CD1c-positive myeloid dendritic cell (primary cell): ENCODE results near the gene SRGAP1.

Experiments used
- DNase-seq: peaks from one replicate; pipeline ENCODE4 v3.0.0-alpha.2; 2016; ENCODE audit errors: extremely low spot score

SRGAP1 gene

DNA sequence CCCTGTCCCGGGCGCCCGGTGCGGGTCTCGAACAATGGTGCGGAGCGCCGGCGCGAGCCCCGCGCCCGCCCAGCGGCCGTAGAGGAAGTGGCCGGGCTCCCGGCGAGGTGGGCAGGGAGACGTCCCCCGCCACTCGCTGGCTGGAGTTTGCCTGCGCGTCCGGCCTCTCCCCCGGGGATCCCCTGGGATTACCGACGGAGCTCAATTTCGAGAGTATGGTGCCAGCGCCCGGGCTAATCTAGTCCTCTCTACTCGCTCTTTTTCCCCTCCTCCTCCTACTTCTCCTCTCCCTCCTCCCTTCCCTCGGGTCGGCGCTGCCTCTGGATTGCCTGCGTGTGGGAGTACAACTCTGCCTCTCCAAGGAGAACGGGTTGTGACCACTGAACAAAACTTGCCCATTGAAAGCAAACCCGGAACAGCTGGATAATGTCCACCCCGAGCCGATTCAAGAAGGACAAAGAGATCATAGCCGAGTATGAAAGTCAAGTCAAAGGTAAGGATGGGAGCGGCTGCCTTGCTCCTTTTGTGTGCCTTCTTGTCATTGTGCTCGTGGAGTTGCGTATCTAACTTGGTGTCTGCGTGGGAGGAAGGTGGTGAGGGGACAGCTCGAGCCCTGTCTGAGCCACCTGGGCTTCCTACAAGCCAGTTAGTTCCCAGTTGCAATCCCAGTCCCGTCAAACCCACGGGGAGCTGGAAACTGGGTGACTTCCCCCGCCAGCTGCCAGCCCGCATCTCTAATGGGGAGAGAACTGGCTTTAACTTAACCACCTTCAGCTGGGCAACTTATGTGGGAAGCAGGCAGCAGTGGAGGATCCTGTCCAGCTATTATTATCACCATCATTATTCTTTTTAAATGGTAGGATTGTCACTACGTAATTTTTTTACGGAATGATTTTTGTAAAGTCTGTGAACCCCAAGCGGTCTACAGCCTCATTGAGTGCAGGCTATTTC lies at the start of gene SRGAP1:
Gene SRGAP1, plus strand, starts transcription at position 310 of the 951 bp plus-strand sequence. Its CDS starts 117 bp downstream, at position 427.
- peak; percentile 60 for DNase-seq

DNA sequence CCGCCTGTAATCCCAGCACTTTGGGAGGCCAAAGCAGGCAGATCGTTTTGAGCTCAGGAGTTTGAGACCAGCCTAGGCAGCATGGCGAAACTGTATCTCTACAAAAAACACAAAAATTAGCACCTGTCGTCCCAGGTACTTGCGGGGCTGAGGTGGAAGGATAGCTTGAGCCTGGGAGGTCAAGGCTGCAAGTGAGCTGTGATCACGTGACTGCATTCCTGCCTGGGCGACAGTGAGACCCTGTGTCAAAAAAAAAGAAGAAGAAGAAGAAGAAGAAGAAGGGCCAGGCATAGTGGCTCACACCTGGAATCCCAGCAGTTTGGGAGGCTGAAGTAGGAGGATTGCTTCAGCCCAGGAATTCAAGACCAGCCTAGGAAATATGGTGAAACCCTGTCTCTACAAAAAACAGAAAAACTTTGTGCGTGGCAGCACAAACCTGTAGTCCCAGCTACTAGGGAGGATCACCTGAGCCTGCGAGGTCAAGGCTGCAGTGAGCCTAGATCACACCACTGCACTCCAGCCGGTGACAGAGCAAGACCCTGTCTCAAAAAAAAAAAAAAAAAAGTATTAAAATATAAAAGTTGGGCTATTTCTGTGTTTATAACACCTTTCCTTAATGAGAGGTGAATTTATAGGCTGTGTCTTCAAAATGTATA lies 49.3 kb upstream of the SRGAP1 start:
- no peak for DNase-seq

DNA sequence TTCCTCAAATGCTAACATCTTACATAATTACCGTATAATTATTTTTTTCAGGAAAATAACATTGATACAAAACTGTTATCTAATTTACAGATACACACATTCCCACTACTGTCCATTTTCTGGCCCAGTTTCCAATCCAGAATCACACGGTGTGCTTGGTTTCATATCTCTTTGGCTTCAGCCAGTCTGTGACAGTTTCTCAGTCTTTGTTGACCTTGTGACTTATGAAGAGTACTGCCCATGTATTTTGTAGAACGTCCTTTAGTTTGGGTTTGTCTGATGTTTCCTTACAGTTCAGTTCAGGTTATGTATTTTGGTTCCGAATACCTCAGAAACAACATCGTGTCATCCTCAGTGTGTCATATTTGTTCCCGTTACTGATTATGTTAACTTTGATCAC lies 48.6 kb upstream of the SRGAP1 start:
- DNase-seq = no peak

DNA sequence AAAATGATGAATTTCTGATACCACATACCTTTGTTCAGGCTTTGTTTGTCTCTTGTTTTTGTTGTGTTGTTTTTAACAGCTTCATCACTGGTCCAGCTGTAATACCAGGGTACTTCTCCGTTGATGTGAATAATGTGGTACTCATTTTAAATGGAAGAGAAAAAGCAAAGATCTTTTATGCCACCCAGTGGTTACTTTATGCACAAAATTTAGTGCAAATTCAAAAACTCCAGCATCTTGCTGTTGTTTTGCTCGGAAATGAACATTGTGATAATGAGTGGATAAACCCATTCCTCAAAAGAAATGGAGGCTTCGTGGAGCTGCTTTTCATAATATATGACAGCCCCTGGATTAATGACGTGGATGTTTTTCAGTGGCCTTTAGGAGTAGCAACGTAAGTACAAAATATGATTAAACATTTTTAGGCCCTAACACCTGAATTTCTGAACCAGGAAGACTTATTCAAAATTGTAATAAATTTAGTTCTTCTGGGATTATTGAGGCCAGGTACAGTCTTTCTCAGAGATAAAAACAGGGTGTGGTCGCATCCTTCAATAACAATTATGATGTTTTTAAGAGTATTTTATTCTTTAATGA lies 42.4 kb upstream of the SRGAP1 start:
- DNase-seq = peak; percentile 29

DNA sequence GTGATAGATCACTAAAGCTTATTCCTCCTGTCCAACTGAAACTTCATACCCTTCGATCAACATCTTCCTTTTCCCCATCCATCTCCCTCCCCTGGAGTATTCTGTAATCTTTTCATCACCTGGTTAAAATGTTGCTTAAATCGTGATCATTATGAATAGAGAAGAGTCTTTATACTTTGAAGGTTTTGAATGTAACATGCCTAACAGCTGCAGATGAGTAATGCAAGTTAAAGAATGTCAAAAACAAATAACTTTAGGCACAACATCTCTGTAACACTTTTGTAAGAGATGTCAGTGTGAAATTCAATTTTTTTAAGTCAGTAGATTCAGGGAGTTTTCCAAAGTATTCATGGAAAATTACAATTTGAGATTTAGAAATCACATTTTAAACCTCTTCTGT lies 39.8 kb upstream of the SRGAP1 start:
- DNase-seq = no peak

DNA sequence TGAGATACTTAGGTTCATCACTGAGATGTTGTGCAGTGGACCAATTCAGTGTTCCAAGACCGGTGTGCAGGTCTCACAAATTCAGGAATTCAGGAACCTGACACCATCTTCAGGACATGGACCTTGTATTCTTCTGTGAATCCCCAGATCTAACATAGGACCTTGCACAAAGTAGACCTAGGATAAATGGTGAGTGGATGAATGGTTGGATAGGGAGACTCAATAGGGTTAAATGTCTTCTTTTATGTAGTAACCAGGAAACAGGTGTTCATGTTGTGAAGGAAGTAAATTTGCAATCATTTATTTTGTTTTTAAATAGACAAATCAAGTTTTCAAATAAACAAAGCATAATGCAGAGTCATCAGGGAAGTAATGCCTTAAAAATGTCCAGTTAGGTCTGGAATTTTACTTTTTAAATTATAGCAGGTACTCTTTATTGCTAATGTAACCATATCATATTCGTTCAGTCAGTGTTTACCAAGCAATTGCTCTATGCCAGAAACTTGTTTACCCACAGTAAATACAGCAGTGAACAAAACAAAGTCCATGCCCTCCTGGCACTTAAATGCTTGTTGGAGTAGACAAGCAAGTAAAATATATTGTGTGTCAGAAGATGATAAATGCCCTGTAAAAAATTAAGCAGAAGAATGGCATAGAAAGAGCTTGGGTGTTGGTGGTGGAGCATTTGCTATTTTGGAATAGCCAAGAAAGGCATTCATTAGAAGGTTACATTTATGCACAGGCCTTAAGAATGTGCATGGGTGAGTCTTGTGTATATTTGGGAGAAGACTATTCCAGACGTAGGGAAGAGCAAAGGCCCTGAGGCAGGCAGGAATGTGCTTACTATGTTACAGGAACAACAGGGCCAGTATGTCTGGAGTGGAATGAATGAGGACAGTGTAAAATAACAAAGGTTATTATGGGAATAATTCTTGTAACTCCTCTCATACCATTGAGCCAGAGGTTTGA lies 38.5 kb upstream of the SRGAP1 start:
- DNase-seq = no peak

DNA sequence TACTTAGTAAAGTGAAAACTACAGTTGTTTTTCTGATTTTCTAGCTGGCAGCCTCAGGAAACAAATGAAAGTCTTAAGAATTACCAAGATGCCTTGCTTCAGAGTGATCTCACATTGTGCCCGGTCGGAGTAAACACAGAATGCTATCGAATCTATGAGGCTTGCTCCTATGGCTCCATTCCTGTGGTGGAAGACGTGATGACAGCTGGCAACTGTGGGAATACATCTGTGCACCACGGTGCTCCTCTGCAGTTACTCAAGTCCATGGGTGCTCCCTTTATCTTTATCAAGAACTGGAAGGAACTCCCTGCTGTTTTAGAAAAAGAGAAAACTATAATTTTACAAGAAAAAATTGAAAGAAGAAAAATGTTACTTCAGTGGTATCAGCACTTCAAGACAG lies 35.9 kb upstream of the SRGAP1 start:
- no peak for DNase-seq

DNA sequence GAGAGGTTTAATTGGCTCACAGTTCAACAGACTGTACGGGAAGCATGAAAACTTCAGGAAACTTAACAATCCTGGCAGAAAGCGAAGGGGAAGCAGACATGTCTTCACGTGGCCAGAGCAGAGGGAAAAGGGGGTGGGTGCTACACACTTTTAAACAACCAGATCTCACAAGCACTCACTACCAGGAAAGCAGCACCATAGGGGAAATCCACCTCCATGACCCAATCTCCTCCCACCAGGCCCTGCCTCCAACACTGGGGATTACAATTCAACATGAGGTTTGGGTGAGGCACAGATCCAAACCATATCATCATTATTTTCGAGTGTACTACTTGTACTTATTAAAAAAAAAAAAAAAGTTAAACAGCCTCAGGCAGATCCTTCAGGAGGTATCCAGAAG lies 34.9 kb upstream of the SRGAP1 start:
- DNase-seq = no peak

DNA sequence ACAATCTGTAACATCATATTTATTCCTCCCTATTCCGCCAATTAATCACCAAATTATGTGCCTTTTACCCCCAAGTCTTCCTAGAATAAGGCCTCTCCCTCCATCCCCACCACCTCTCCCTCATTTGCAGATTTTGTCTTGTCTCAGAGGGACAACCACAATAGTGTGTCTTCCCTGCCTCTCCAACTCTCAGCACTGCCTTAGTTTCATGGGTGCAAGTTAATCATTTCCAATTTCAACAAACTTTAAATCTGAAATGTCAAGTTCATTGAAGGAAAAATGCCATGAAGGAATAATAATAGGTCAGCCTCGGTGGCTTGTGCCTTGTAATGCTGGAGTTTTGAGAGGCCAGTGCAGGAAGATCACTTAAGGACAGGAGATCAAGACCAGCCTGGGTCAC lies 33.2 kb upstream of the SRGAP1 start:
- DNase-seq = no peak

DNA sequence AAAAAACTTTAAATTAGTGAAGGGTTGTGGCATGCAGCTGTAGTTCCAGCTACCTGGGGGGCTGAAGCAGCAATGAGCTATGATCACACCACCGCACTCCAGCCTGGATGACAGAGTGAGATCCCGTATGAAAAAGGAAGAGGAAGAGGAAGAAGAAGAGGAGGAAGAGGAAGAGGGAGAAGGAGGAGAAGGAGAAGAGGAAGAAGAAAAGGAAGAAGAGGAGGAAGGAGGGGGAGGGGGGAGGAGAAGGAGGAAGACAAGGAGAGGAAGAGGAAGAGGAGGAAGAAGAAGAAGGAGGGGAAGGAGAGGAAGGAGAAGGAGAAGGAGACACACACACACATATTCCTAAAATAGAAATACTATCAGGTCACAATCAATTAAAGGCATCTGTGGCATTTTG lies 32.7 kb upstream of the SRGAP1 start:
- no peak for DNase-seq

DNA sequence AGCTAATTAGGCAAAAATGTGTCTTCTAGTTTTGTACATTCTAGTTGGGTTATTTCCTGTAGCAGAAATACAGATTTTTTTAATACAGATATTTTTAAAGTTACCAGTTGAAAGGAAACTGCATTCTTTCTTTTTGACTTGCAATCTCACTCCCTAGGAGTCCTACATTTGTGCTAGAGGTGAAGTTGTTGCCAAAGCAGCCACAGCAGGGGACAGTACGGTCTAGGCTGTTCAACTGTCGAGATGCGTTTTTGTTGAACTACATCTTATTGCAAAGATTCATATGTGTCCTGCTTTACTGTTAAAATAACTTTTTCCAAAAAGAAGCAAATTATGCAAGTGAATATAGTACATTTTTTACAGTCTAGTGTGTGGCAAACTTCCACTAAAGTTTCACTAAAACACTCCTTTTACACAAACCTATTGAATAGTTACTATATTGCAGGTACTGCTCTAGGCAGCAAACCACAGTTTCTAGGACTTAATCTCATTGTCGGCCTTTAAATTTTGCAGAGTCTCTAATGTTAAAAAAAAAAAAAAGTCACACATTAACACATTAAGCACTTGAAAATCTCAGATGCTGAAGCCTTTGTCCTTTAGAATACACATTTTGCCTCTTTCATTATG lies 30.2 kb upstream of the SRGAP1 start:
- DNase-seq = no peak

DNA sequence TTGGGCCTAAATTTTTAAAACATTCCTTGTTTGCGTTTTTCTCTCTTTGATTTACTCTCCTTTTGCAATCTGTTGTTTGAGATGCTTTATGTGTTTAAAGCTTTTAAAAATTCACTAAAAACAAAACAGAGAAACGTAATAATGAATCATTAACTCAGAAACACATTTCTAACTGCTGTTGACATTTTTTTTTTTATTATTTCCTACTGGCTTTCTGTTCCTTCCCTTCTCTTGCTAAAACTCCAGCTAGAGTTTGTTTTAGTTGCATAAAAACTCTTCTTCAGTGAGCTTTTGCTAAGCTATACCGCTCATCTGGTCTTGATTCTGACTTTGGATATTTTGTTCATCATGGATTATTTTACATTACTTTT lies 29.0 kb upstream of the SRGAP1 start:
- DNase-seq = no peak

DNA sequence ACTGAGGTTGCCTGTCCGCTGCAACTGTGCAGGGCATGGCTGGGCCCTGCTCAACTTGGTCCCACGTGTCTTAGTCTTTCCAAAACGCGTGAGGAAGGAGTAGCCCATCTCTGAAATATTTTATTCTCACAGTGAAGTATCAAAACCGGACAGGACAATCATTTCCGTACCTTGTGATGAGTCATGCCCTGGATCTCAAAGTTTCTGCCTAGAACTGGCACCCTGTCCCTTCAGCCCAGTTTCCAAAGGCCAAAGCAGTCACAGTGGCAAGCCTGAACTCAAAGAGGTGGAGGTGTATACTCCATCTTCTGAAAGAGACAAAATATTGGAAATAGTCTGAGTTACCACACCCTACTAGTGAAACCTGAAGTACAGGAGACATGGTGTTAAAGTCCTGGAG lies 28.5 kb upstream of the SRGAP1 start:
- DNase-seq = no peak

DNA sequence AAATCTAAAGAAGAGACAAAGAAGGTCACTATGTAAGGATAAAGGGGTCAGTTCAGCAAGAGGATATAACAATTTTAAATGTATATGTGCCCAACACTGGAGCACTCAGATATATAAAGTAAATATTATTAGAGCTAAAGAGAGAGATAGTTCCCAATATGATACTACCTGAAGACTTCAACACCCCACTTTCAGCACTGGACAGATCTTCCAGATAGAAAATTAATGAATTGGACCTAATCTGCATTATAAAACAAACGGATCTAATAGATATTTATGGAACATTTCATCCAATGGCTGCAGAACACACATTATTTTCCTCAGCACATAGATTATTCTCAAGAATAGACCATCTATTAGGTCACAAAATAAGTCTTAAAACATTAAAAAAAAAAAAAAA lies 24.1 kb upstream of the SRGAP1 start:
- DNase-seq = no peak

DNA sequence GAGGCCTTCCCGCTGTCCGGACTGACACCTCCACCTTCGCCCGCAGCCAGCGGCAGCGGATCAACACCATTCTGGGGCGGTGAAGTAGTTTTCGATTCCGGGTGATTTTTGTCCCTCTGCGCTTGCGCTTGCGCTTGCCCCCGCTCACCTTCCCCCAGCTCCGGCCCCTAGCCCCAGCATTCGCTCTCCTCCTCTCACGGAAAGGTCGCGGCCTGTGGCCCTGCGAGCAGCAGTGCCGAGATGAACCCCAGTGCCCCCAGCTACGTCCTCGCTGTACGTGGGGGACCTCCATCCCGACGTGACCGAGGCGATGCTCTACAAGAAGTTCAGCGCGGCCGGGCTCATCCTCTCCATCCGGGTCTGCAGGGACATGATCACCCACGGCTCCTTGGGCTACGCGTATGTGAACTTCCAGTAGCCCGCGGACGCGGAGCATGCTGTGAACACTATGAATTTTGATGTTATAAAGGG lies 22.7 kb upstream of the SRGAP1 start:
- no peak for DNase-seq

DNA sequence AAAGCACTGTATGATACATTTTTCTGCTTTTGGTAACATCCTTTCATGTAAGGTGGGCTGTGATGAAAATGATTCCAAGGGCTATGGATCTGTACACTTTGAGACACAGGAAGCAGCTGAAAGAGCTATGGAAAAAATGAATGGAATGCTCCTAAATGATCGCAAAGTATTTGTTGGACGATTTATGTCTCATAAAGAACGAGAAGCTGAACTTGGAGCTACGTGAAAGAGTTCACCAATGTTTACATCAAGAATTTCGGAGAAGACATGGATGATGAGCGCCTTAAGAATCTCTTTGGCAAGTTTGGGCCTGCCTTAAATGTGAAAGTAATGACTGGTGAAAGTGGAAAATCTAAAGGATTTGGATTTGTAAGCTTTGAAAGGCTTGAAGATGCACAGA lies 22.1 kb upstream of the SRGAP1 start:
- no peak for DNase-seq

DNA sequence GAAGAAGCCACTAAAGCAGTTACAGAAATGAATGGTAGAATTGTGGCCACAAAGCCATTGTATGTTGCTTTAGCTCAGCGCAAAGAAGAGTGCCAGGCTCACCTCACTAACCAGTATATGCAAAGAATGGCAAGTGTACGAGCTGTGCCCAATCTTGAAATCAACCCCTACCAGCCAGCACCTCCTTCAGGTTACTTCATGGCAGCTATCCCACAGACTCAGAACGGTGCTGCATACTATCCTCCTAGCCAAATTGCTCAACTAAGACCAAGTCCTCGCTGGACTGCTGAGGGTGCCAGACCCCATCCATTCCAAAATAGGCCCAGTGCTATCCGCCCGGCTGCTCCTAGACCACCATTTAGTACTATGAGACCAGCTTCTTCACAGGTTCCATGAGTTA lies 21.5 kb upstream of the SRGAP1 start:
- no peak for DNase-seq

DNA sequence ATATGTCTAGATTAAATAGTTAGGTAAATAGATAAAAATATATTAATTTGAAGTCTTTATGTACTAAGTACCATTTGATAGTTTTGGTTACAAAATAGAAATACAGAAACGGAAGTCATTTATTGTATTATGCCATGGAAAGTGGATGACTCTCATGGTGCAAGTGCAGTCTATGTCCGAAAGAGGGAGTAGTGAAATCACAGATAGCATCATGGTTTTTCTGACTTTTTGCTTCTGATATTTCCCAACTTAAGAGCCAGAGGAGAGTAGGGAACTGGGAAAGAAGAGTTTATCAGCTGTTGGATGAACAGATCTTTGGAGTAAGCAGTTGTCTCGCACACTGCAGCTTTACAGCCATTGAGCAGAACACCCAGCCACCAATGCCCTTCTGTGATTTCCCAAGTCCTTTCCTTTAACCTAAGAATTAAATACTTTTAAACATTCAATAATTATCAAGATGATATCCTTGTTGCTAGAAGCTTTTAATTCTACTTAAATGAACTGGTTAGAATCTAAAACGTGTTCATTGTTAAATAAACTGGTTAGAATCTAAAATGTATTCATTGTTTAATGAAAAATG lies 18.4 kb upstream of the SRGAP1 start:
- peak; percentile 69 for DNase-seq

DNA sequence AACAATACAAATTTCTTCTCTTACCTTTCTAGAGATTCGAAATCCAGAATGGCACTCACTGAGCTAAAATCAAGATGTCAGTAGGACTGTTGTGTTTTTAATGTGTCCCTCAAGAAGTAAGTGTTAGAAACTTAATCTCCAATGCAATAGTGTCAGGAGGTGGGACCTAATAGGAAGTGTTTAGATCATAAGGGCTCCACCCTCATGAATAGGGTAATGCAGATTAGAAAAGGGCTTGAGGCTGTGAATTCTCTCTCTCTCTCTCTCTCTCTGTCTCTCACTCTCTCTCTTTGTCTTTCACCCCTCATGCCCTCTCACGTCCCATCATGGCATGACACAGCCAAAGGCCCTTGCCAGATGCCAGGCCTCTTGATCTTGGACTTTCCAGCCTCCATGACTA lies 15.6 kb upstream of the SRGAP1 start:
- DNase-seq = no peak

DNA sequence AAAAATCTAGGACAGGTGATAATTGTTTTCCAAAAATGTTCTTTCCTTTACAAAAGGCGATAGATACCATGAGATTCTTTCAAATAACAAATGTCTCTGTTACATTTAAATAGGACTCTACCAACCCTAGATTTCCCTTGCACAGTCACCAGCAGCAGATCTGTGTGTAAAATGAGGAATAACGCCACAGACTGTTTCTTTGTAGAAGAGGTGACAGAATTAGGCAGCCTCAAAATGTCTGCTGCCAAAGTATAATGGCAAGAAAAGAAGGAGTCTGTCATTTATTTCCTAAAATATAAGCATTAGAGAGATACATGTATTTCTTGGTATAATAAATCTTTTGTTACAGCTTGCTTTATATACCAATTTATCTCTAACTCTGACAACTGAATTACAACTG lies 8.5 kb upstream of the SRGAP1 start:
- no peak for DNase-seq

DNA sequence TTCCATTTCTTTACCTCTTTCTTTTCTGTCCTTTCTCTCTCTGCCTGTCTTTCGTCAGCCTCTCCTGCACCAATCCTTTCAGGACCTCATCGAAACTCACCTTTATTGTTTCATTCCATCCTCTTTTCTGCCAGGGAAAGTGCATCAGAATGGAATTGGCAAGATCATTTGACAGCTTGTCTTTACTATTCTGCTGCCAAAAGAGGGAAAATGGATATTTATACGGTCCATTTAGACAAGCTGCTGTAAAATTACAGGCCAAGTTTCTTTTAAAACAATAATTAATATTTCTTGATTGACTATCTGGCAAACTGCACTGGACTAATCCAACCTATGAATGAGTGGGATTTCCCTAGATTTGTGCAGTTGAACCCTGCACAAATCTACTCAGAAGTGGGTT lies 7.6 kb upstream of the SRGAP1 start:
- DNase-seq = no peak
